Activated naive CD4-positive, alpha-beta T cell (primary cell): Measurements from ENCODE around the gene NCF2.
"Not testable (repeated sequence)": the region's sequence is repeated elsewhere in the genome, so short reads cannot be mapped to it uniquely, and the experiment has no call there.

ENCODE experiments used
- DNase-seq, 4 experiments: peaks; one replicate each; lab custom pipeline; 2025; lab: John Stamatoyannopoulos, UW

Gene NCF2, protein sequence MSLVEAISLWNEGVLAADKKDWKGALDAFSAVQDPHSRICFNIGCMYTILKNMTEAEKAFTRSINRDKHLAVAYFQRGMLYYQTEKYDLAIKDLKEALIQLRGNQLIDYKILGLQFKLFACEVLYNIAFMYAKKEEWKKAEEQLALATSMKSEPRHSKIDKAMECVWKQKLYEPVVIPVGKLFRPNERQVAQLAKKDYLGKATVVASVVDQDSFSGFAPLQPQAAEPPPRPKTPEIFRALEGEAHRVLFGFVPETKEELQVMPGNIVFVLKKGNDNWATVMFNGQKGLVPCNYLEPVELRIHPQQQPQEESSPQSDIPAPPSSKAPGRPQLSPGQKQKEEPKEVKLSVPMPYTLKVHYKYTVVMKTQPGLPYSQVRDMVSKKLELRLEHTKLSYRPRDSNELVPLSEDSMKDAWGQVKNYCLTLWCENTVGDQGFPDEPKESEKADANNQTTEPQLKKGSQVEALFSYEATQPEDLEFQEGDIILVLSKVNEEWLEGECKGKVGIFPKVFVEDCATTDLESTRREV

DNA sequence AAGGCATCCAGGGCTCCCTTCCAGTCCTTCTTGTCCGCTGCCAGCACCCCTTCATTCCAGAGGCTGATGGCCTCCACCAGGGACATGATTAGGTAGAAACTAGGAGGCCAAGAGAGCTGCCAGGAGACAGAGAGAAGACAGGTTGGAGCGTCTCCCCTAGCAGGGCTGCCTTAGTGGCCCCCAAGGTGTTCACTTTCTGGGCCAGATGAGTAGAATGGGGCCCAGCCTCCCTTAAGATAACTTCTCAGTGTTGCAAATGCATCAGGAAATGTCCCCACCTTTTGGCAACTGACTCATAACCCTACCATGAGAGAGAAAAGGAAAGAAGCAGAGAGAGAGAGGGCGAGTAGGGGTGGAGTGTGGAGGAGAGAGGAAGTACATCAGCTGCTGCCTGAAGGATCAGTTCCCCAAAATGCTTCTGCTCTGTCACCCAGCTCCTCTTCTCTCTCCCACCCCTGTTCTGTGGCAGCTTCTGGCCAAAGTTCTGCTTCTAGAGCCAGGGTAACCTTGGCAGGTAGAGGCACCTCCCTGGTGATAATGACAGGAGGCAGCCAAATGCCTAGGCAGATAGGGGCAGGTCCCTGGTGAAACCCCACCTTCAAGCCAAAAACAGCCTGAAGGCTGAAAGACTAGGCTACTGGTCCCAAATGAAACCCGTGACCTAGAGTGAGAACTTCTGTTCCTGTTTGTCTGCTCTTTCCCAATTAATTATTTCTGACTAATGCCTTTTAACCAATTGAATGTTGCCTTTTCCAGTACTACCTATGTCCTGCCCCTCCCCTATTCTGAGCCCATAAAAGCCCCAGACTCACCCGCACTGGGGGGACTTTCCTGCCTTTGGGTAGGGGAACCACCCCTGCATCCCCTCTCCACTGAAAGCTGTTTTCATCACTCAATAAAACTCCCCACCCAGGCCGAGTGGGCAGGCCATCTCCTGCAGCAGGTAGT is at the start of gene NCF2:
Gene NCF2 (minus strand): TSS at position 216 of the 948 bp plus-strand sequence. CDS start 130 bp downstream, at position 86.
- DNase-seq = no peak

DNA sequence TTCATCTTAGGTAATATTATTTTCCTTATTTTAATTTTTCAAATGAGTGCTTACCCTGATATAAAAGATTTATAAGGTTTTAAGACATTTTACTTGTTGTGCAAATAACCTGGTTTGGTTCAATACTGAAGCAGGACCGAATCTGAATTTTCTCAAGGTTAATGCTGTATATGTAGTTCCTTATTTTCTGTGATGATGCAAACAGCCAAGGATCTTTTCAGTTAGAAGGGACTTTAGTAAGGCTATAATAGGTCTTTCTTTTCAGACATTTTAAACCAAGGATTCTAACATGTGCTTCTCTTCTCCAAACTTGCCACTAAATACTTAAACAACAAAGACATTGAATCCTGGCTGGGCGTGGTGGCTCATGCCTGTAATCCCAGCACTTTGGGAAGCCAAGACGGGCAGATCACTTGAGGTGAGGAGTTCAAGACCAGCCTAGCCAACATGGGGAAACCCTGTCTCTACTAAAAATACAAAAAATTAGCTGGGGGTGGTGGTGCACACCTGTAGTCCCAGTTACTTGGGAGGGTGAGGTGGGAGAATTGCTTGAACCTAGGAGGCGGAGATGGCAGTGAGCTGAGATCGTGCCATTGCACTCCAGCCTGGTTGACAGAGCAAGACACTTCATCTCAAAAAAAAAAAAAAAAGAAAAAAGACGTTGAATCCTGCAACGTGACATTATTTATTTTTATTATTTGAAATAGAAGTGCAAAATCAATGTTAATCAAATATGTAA is 48.6 kb upstream of the NCF2 start:
- no peak for DNase-seq

DNA sequence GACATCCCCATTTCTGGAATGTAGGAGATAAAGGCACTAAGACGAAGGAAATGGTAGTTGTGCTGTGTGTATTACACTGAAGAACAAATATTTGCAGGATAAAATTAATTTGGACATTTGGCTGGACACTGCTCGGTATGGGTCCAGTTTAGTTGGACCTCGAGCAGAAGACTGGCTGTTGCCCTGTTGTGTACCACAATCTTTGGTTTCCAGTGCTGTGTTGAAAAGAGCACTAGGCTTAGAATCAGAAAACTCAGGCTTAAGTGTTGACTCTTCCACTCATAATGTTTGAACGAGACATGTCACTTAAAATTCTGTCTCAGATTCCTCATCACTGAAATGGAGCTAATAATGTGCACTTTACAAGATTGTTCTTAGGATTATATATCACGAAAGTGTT is 46.5 kb upstream of the NCF2 start:
- DNase-seq = no peak

DNA sequence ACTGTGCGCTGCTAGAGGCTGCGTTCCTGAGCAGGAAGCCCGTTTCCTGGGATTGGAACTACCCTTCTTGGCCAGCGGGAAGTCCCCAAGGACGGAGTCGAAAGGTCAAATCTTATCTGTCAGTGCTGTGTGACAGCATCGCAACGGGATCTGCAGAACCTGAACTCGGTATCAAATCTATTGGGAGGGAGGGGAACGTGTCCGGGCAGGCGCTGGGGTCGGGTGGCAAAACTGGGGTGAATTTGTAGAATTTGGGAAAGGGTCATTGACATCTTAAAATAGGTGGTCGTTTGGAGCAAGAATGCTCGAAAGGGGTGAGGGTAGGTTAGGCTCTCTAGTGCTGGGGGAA is 46.0 kb upstream of the NCF2 start:
- no peak for DNase-seq

DNA sequence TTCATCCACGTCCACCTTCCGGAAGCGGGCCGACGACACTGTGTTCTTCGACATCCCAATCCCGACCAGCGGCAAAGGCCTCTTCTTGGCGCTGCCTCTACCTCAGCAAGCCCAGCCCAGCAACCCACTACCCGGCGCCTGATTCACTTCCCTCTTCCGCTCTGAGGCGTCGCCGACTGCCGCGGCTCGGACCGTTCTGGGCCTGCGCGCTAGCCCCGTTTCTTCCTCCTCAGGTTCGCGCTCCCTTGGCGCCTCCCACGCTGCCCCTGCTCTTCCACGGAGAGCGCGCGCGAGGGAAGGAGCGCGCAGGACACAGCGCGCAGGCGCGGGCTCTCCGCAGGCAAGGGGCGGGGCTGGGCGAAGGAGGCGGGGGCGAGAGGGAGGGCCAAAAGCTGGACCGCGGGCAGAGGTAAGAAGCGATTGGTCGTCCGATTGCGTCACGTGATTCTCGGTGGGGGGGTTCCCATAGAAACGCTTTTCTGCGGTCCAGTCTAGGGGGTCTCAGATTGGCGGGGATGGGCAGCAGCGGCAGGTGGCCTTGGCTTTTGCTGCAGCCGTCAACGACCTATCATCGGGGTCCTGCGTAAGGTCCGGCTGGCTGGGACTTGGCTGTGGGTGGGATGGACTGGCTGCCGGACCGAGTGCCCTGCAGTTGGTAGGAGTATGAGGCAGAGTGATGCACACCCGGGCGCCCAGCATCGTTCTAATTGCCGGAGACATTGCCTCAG is 45.5 kb upstream of the NCF2 start, which contains the start of gene ARPC5:
Gene ARPC5 (minus strand): TSS at position 178 of the 728 bp plus-strand sequence. CDS start 124 bp downstream, at position 54.
- peak; percentile 86 to 92 (median 87) for DNase-seq

DNA sequence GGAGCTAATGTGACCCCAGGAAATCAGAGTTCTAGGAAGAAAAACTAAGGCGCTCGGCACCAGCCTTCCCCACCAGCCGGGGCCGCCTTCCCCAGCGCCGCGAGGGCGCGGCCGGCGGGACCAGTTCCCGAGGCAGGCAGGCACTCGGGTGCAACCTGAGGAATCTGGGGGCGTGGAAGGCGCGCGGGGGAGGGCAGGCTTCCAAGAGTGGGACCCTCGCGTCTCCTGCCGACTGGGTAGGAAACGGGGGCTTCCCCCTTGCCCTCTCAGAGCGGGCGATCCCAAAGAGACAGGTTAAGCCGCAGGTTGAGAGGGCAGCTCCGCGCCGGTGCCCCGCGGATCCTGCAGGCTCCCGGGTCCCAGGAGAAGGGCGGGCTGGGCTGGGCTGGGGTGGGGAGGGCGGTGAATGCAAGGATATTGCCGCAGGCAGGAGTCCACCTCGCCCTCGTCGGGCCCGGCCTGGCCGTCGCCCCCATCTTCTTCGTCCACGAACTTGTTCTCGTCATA is 44.9 kb upstream of the NCF2 start:
- peak in 2 of 4 experiments; percentile 30 for DNase-seq

DNA sequence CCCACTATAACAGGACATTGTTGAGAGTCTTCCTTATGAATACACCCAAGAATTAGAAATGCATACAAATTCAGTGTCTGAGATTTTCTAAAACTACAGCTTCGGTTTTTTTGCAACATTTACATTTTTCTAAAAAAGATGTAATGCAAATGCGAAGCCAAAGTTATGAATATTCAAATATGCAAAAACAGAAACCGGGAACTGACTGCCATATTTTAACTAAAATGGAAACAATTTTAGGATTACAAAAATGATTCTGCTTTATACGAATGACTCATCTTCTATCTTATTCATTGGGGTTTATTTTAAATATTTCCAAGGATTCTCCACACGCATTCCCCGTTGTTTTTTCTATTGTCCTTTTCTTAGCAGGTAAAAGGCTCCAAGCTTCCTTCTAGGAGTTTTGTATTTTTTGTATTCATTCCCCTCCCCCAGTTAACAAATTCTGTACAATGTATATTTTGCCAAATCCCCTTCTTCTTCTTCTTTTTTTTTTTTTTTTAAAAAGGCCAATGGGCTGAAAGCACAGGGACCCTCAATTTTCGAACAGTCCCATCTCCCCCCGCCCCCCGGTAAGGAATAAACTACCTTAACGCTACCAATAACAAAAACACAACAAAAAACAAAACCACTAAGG is 44.3 kb upstream of the NCF2 start:
- DNase-seq = no peak

DNA sequence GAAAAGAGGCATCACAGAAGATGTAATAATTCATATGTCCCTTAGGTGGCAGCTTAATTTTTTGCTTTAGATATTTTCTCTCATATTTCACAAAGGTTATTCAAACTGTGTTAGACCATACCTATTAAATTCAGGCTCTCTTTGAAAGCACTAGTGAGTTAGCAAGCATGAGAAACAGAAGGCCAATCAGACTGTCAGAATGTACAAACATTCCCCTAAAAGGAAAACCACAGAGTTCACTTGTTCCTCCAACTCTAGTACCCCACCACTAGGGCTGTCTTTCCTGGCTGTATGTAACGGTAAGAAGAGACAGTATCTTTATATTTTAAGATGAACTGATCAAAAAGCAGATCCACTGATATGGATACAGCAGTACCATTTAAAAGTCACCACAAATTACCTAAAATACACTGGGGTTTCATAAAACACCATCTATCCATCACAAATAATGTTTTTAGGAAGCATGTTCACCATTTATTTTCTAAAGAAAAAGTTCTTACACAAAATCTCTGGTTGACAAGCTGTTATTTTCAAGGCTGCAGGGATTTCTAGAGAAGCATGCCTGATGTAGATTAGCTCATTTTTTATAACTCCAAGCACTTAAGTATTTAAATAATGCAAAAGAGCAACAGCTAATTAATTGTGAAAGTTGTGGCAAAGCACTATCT is 43.6 kb upstream of the NCF2 start:
- DNase-seq = no peak

DNA sequence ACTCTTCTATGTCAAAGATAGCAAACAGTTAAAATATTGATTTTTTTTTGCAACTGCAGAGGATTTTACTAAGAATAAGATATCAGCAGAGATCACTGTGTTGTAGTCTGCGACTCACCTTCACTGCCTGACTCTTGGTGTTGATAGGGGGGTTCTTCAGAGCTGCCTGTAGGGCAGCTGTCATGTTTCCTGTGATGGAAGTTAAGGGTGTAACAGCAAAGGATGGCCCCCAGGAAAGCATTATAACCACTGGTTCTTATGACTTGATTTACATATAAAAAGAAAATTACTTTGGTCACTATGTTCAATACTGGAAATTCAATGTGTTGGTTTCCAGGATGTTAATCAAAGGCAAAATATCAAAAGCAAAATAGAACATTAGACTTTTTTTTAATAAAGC is 42.7 kb upstream of the NCF2 start:
- DNase-seq = no peak

DNA sequence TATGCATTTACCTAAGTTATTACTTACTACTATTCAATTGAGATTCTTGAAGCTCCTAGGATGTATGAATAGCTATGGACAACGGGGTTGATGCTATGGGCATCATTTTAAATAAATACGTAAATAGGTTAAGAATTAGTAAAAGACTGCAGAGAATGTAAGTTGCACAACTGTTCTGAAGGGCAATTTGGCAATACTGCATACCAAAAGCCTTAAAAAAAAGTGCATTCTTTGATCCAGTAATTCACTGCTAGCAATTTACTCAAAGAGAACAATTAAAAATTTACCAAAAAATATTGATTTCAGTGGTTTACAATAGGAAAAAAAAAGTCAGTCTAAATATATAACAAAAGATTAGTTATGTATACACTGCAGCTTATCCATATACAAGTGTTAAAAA is 41.9 kb upstream of the NCF2 start:
- DNase-seq = no peak

DNA sequence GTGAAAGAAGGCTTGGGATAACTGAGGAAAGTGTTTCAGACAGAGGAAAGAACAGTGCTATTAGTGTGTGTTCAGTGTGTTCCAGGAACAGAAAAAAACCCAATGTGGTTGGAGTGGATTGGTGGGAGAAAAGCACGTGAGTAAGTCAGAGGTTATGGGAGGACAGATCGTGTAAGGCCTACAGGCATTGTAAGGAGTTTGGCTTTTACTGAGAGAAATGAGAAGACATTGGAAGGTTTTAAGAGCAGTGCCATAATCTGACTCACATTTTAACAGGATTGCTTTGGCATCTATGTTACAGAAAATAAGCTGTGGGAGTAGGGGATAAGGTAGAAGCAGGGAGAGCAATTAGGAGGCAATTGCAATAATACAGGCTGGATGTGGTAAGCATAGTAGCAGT is 40.5 kb upstream of the NCF2 start:
- no peak for DNase-seq

DNA sequence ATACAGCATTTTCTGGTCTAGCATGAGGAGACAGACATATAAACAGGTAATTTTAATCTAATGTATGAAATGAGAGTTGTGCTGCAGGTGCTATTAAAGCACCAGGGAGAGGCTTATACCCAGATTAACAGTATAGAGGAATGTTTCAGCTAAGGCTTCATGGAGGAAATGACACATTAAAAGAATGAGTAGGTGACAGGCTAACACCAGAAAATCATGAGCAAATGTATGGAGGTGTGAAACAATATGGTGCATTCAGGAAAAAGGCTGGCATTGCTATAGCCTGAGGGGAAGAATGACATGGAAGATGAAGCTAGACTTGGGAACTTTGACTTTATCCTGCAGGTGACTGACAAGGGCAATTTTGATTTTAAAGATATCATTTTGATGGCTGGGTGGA is 38.3 kb upstream of the NCF2 start:
- DNase-seq = no peak

DNA sequence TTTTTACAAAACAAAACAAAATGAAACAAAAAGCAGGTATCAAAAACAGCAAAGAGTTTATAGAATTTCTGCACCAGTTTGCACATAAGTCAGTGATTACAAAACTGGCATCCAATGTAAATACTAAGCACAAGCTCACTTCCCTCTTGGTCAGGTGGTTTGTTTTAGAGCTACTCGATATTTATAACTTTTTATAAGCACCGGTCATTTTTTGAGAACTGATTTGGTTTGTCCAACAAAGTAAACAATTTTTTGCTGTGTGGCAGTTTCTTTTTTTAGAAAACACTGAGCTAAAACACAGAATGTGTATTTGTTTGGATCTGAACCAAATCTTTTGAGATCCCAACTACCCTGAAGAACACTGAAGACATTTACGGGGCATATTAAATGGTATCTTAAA is 36.0 kb upstream of the NCF2 start:
- not testable (repeated sequence) for DNase-seq

DNA sequence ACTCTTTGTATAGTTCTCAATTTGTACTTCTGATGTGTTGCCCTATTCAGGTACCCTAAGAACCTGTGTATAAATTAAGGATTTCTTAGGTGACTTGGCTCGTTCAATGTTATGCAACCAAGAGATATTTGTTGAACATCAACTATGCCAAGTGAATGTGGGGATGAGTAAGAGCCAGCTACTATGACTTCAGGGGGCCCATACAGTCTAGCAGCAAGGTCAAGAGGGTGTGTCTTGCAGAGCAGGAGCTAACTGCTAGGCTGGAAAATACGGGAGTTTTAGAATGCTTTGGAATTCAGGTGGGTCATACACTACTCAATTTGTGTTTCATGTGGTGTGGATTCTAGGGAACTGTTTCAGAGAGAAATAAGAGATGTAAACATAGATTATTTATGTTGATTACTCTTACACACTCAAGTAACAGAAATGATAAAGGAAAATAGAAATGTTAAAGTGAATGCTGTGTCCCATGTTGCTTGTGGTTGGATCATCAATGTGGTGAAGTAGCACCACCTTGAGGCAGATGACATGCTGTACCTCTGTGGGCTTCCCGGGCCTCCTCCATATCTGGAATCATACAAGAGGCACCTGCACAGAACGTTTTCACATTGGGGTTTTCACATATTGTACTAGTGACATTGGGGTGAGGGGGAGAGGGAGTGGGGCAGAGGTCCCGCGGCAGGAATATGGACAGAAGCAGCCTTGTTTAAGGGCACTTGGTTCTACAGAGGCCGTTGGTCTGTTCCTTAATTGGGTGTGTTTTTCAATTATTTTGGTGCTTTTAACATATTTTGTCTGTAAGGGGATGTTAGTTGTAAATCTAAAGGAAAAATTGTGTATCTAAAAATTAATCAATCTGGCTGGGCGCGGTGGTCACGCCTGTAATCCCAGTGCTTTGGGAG is 32.9 kb upstream of the NCF2 start:
- peak in 1 of 4 experiments; percentile 10 for DNase-seq

DNA sequence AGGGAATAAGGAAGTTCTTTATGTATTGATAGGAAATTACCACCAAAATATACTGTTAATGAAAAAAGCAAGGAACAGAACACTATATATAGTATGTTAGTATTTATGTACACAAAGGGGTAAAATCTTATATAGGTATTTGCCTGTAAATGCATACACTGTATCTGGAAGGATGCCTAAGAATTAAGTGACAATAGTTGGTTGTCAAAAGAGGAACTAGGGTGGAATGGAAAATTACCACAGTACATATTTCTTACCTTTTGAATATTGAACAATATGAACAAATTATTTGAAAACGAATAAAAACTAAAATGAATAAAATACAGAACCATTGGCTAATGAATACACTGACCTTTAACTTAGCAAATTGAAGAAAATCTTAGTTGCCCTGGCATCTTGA is 31.8 kb upstream of the NCF2 start:
- no peak for DNase-seq

DNA sequence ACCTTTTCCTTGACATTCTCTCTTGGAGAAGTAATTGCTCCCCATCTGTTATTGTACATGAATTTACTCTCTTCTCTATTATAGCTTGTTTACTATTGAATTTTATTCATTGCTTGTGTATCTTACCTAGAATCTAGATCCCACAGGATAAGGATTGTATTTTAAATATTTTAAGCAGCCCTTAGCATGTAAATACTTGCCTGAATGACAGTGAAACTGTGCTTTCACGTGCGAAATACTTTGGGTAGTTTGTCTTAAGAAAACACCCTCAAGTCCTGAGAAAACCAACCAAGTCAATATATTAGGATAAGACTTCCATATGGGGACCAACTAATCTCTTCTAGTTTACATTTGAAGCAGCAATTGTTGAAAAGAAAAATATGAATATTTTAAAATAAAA is 30.1 kb upstream of the NCF2 start:
- no peak for DNase-seq

DNA sequence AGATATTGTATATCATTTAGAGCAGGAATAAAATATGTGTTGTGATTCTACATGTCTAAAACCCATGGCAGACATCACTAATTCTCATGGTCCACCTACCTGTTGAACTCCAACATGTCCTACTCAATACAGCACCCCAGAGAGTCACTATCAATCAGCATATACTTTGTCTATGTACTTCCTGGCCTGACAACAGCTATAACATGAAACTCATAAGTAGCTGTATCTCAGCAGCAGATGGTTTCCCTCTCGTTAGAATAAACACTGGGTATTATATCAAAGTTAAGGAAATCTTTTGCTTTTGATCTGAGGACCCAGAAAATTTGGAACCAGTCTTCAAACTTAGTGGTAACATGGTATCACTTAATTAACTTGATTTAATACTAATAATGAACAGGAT is 29.5 kb upstream of the NCF2 start:
- DNase-seq = no peak

DNA sequence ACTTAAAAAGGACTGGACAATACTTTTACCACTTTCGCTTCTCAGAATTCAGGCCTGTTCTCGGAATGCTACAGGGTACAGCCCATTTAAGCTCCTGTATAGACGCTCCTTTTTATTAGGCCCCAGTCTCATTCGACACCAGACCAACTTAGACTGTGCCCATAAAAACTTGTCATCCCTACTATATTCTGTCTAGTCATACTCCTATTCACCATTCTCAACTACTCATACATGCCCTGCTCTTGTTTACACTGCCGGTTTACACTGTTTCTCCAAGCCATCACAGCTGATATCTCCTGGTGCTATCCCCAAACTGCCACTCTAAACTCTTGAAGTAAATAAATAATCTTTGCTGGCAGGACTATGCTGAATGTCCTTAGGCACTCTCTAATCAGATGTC is 27.9 kb upstream of the NCF2 start:
- not testable (repeated sequence) for DNase-seq

DNA sequence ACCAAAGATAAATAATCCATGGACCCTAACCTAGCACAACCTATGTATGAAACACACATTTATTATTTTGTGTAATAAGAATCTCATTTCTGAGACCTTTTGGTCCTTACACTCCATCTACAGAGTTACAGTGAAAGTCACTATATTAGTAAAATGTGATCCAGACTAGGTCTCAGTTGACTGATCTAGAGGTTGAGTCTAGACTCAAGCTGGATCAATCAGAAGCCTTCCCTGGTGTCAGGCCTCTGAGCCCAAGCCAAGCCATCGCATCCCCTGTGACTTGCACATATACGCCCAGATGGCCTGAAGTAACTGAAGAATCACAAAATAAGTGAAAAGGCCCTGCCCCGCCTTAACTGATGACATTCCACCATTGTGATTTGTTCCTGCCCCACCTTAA is 22.7 kb upstream of the NCF2 start:
- not testable (repeated sequence) for DNase-seq
